Right lobe of liver (tissue), 4 donors: ENCODE results near the gene COPS4.

Experiments
- POLR2A ChIP-seq: fragments of 450-650 bp; IDR thresholded peaks from one replicate; pipeline ENCODE4 v1.6.1; 2017; ENCODE audit warnings: antibody characterized with exemption, mild to moderate bottlenecking
- TF ChIP-seq, protein P1 (sequence below), 4 donors: fragments of 200-600 bp in 3 of 4; fragments of 450-650 bp in 1 of 4; IDR thresholded peaks; one replicate each; pipeline versions ENCODE4 v1.5.1 to v1.8.0; 2016 to 2022; ENCODE audit warnings: antibody characterized with exemption in 4 of 4, mild to moderate bottlenecking in 2 of 4
- donor health status: DM: no; HTN: no; CAD: no.
- donor health status: DM: no; HTN: no; CAD: no.
- donor health status: DM: no; HTN: yes; CAD: no.

DNA sequence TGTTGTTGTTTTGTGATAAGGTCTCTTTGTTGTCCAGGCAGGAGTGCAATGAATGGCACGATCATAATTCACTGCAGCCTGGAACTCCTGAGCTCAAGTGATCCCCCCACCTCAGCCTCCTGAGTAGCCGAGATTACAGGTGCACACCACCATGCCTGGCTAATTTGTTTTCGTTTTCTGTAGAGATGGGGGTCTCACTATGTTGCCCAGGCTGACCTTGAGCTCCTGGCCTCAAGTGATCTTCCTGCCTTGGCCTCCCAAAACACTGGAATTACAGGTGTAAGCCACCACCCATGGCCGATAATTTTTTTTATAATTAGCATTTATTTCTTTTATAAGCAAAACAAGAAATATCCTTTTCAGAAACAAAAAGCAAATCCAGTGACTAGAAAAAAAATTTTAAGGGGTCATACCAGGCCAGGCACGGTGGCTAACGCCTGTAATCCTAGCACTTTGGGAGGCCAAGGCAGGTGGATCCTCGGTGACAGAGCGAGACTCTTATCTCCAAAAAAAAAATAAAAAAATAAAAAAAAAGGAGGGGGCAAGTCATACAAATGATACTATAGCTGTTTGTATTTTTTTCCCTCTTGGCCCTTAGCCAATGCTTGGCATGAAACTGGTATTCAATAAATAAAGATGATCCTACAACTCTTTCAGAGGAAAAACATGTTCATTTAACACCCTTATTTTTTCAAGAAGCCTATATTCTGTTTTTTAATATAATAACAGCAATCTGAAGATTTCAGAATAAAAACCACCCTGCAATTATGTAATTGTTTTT lies 76.2 kb downstream of the COPS4 start:
- no peak for TF ChIP-seq POLR2A
- TF ChIP-seq, protein P1, sequence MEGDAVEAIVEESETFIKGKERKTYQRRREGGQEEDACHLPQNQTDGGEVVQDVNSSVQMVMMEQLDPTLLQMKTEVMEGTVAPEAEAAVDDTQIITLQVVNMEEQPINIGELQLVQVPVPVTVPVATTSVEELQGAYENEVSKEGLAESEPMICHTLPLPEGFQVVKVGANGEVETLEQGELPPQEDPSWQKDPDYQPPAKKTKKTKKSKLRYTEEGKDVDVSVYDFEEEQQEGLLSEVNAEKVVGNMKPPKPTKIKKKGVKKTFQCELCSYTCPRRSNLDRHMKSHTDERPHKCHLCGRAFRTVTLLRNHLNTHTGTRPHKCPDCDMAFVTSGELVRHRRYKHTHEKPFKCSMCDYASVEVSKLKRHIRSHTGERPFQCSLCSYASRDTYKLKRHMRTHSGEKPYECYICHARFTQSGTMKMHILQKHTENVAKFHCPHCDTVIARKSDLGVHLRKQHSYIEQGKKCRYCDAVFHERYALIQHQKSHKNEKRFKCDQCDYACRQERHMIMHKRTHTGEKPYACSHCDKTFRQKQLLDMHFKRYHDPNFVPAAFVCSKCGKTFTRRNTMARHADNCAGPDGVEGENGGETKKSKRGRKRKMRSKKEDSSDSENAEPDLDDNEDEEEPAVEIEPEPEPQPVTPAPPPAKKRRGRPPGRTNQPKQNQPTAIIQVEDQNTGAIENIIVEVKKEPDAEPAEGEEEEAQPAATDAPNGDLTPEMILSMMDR (IDR thresholded peaks at IDR 0.05): no peak
